Measurements from ENCODE around the gene TSPAN32. TPM values are rescaled to one million over a fixed set of nuclear protein-coding genes. Genes with fewer than 3 reads are reported as not detected.

The TSPAN32 gene
- total and polyA plus RNA-seq, 10 of the 15 experiments (the other 5 are each of a cell fraction or from before 2014, with no cell fraction given): 0.08 TPM; not detected in 9

DNA sequence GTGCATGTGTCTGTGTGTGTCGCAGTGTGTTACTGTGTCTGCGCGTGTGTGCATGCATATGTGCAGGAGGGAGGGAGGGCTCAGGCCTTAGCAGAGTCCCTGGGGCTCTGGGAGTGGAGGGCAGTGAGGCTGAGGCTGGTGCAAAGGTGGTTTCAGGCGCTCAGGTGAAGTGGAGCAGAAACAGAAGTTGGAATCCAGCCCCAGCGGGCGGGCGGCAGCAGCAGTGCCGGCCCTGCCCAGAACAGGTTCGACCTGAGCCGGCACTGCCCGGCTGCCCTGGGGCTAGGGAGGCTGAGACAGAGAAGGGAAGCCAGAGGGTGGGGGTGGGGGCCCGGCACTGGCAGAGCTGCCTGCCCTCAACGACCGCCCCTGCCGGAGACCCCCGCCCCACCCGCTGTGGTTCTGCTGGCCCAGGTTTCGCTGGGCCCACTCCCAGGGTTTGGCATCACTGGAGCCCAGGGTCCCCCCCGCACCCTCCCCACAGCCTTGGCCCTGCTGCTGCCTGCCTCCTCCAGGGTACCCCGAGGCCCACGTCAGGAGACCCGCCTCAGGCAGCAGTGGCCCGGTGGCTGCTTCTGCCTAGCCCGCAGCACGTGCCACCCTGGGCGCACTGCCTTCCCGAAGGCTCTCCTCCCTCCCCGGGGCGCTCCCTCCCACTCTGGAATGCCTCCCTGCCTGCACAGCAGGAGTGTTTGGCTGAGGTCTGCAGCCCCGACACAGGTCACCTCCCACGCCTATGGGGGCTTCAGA, 44.7 kb upstream of the TSPAN32 start:
- Histone ChIP-seq H3K27ac (ENCODE audit: control insufficient read depth, insufficient read depth) (no peak overlapping the region), H2AFZ (ENCODE audit: control insufficient read depth, low read depth, low read length) (no peak overlapping the region), H3K9me3 (replicated peaks; ENCODE audit: control insufficient read depth, insufficient read depth, low read length) (no peaks in the 10 kb centered on the region), H3K4me3 (no peak overlapping the region), H3K36me3 (ENCODE audit: control insufficient read depth in 2 of 2, insufficient read depth in 2 of 2, low read length in 1 of 2) (no peaks in the 10 kb centered on the region), H4K20me1 (ENCODE audit: control insufficient read depth, insufficient read depth) (no peaks in the 10 kb centered on the region), H3K9ac (ENCODE audit: control insufficient read depth, insufficient read depth, low read length) (no peak overlapping the region), H3K4me2 (ENCODE audit: control insufficient read depth, insufficient read depth) (no peak overlapping the region), H3K4me1 (ENCODE audit: control insufficient read depth, insufficient read depth, low read length) (no peaks in the 10 kb centered on the region), H3K79me2 (ENCODE audit: control insufficient read depth, insufficient read depth, low read length) (no peaks in the 10 kb centered on the region), H3K27me3 (replicated peaks in 1 of 2; ENCODE audit: control insufficient read depth in 2 of 2, insufficient read depth in 2 of 2, low read length in 1 of 2) (no peaks in the 10 kb centered on the region)
- intact Hi-C loops (cut with micrococcal nuclease; ENCODE audit: unreplicated experiment) (no loop called here), in situ Hi-C loops (cut with MboI) (no loop called here)
- FAIRE-seq (no peak), ATAC-seq (no peak), DNase-seq (ENCODE audit: low read depth, low spot score) (no peak)
- ChIA-PET RAD21 (ENCODE audit: unreplicated experiment) (no interaction called here), POLR2A (no interaction called here), SMC1A (ENCODE audit: uncharacterized antibody, unreplicated experiment) (no interaction called here), CTCF (no interaction called here)
- 66% methylated on average over 25 of the region's 31 CpGs for WGBS (ENCODE audit: insufficient coverage, insufficient replicate concordance, low lambda C conversion rate, missing lambda C conversion rate)
- no TSS peak for BruUV-seq (replicated peaks)
- TF ChIP-seq MXI1 (IDR thresholded peaks at IDR 0.05; ENCODE audit: low read depth, low read length) (no peak), ESRRA (IDR thresholded peaks at IDR 0.05; ENCODE audit: low read length) (no peak), SRF (IDR thresholded peaks at IDR 0.05; ENCODE audit: low read depth in 2 of 2, low read length in 2 of 2) (no peak), GATAD2B (conservative IDR thresholded peaks at IDR 0.05; ENCODE audit: low read depth) (no peak), USF1 (IDR thresholded peaks at IDR 0.05; ENCODE audit: borderline replicate concordance, extremely low read length, insufficient read depth, low read depth, low read length) (no peak), EED (IDR thresholded peaks at IDR 0.05; ENCODE audit: low read depth) (no peak), STAT1 (conservative IDR thresholded peaks at IDR 0.05) (no peak), RELA (IDR thresholded peaks at IDR 0.05; ENCODE audit: borderline replicate concordance, partially characterized antibody) (no peak), CBFB (IDR thresholded peaks at IDR 0.05; ENCODE audit: low read depth) (no peak), E2F8 (IDR thresholded peaks at IDR 0.05; ENCODE audit: low read depth, partially characterized antibody) (no peak), ZBTB11 (CRISPR knock-in tag; IDR thresholded peaks at IDR 0.05) (no peak), RBBP5 (conservative IDR thresholded peaks at IDR 0.05) (no peak), PKNOX1 (IDR thresholded peaks at IDR 0.05) (no peak), POLR2AphosphoS5 (IDR thresholded peaks at IDR 0.05; ENCODE audit: low read length) (no peak), SREBF1 (IDR thresholded peaks at IDR 0.05; ENCODE audit: low read length) (no peak)
- TF ChIP-seq, protein P1, sequence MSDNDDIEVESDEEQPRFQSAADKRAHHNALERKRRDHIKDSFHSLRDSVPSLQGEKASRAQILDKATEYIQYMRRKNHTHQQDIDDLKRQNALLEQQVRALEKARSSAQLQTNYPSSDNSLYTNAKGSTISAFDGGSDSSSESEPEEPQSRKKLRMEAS (IDR thresholded peaks at IDR 0.05; ENCODE audit: low read depth, low read length): no peak

Data from GM12878 (cell line).